ENCODE results near the gene TMEM8B.
"Not testable (repeated sequence)": the region's sequence is repeated elsewhere in the genome, so short reads cannot be mapped to it uniquely, and the experiment has no call there.

TMEM8B gene

GRCh38 chr9:35910613-35911359 is 81.8 kb downstream of the TMEM8B start:
- DNase-seq (ENCODE audit: low spot score), result peak; percentile 58
- TF ChIP-seq, protein P1, sequence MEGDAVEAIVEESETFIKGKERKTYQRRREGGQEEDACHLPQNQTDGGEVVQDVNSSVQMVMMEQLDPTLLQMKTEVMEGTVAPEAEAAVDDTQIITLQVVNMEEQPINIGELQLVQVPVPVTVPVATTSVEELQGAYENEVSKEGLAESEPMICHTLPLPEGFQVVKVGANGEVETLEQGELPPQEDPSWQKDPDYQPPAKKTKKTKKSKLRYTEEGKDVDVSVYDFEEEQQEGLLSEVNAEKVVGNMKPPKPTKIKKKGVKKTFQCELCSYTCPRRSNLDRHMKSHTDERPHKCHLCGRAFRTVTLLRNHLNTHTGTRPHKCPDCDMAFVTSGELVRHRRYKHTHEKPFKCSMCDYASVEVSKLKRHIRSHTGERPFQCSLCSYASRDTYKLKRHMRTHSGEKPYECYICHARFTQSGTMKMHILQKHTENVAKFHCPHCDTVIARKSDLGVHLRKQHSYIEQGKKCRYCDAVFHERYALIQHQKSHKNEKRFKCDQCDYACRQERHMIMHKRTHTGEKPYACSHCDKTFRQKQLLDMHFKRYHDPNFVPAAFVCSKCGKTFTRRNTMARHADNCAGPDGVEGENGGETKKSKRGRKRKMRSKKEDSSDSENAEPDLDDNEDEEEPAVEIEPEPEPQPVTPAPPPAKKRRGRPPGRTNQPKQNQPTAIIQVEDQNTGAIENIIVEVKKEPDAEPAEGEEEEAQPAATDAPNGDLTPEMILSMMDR (IDR thresholded peaks at IDR 0.05; ENCODE audit: borderline replicate concordance, control extremely low read depth, extremely low read depth, insufficient read depth, missing control alignments), result peak; percentile 18

DNA sequence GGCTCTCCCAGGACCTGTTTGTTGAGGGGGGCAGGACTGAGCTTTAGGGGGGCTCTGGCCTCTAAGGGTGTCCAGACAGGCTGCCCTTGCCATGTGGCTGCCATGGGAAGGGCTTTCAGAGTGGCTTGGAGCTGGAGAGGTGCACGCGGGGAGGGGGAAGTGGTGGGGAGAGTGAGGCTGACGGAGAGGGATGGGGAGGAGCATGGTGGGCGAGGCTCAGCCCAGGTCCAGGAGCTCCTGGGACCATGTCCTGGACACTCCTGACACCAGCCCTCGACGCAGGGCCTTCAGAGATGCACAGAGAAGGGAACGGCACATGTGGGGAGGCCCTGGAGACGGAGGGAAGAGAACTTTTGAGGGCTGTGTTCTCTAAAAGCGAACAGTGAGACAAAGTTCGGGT is 82.7 kb downstream of the TMEM8B start:
- no peak for DNase-seq (ENCODE audit: low spot score)
- in situ Hi-C loops (cut with MboI; ENCODE audit: low sequenced_read_pairs, unreplicated experiment), result no loop called here
- TF ChIP-seq, protein P1 (IDR thresholded peaks at IDR 0.05; ENCODE audit: borderline replicate concordance, control extremely low read depth, extremely low read depth, insufficient read depth, missing control alignments), result no peak

More at GRCh38 chr9:35910613-35911359, 81.8 kb downstream of the TMEM8B start:
- in situ Hi-C loops (cut with MboI; ENCODE audit: low sequenced_read_pairs, unreplicated experiment), result no loop called here

DNA sequence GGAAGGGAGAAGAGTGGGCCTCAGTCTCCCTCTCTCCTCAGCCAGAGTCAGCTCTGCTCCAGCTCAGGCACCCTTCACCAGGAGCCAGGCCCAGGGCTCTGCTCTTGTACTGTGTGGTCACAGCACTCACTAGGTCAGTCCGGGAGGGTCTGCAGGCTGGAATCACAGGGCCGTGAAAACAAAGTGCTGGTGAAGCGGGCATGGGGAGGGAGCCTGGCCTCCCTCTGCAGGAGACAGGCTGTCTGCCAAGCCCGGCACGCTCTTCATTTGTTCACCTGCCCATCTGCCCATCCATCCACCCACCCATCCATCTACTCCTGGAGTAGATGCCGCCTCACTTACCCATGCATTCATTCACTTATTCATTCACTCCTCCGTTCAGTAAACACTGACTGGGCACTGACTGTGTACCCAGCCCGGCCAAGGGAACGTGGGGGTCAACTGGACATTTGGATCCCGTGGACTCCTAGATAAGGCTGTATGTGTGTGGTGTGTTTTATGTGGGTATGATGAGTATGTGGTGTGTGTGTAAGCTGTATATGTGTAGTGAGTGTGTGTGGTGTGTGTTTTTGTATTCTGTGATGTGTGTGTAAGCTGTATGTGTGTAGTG is 83.9 kb downstream of the TMEM8B start:
- in situ Hi-C loops (cut with MboI; ENCODE audit: low sequenced_read_pairs, unreplicated experiment), result no loop called here
- TF ChIP-seq, protein P1 (IDR thresholded peaks at IDR 0.05; ENCODE audit: borderline replicate concordance, control extremely low read depth, extremely low read depth, insufficient read depth, missing control alignments), result no peak
- no peak for DNase-seq (ENCODE audit: low spot score)

- DNase-seq (ENCODE audit: low spot score); in situ Hi-C loops (cut with MboI; ENCODE audit: low sequenced_read_pairs, unreplicated experiment): not testable (repeated sequence)
Observed at GRCh38 chr9:35913429-35913828, 84.4 kb downstream of the TMEM8B start.

DNA sequence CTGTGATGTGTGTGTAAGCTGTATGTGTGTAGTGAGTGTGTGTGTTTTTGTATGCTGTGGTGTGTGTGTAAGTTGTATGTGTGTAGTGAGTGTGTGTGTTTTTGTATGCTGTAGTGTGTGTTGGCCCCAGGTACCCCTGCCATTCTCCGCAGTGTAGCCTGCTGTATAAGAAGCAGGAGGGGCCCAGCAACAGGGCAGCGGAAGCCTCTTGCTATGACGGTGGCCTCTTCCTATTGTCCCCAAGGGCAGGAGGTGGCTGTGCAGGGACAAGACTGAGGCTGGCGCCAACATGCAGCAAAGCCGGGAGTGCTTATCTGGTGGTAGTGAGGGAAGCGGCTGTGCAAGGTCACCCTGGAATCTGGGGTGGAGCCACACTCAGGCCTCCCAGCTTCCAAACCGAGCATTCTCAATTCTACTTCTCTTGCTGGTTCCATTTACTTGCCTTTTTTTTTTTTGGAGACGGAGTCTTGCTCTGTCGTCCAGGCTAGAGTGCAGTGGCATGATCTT is 85.3 kb downstream of the TMEM8B start:
- TF ChIP-seq, protein P1 (IDR thresholded peaks at IDR 0.05; ENCODE audit: borderline replicate concordance, control extremely low read depth, extremely low read depth, insufficient read depth, missing control alignments), result no peak
- no peak for DNase-seq (ENCODE audit: low spot score)
- in situ Hi-C loops (cut with MboI; ENCODE audit: low sequenced_read_pairs, unreplicated experiment), result no loop called here
